HCT116 (cell line): Measurements from ENCODE around the gene STAT2. TPM values are rescaled to one million over a fixed set of nuclear protein-coding genes. Genes with fewer than 3 reads are reported as not detected.

Source experiments
- ATAC-seq: fragments of 200-7000 bp; cut with Tn5 transposase; 2 replicates; pipeline ENCODE4 v1.9.1; 2020; ENCODE audit warnings: mild to moderate bottlenecking, moderate library complexity
- BruUV-seq: library from RNA; stranded (reverse); fragments of 400-500 nt; replicated peaks from 2 replicates; lab custom pipeline; 2021; lab: Mats Ljungman, UMichigan
- CTCF ChIA-PET: fragments of 300-600 bp; sonication (Branson Sonifier 250); formaldehyde crosslinking; loops from one replicate; lab custom pipeline; 2021; ENCODE audit warnings: antibody characterized with exemption; lab: Charles Lee
- POLR2A ChIA-PET: fragments of 300-600, 350-600 bp; sonication (Branson Sonifier 250); formaldehyde crosslinking; loops from one replicate; lab custom pipeline; 2021; ENCODE audit warnings: antibody characterized with exemption; lab: Charles Lee
- RAD21 ChIA-PET, 2 experiments: fragments of 300-600 bp; sonication (Branson Sonifier 250); formaldehyde crosslinking; loops; one replicate each; lab custom pipeline; 2023; ENCODE audit warnings: low total read pairs in 2 of 2; ENCODE audit not compliant: uncharacterized antibody in 2 of 2, unreplicated experiment in 2 of 2, low non-redundant PET in 1 of 2; lab: Charles Lee
- DNase-seq: peaks from one replicate; pipeline ENCODE4 v3.0.0-alpha.2; 2010; ENCODE audit warnings: low read depth, low spot score
- H2AFZ ChIP-seq: fragments of 200-600 bp; shearing (Covaris generic), sonication (generic); 2 replicates; pipeline ENCODE4 v1.6.1; 2017; ENCODE audit warnings: low read depth, mixed run types, mixed read lengths, antibody characterized with exemption, low read length; ENCODE audit not compliant: poor library complexity, severe bottlenecking
- H3K27ac ChIP-seq: 2 replicates; pipeline ENCODE4 v1.5.1; 2012; ENCODE audit warnings: low read depth, low read length
- H3K27me3 ChIP-seq: fragments of 200-600 bp; sonication (generic); 2 replicates; pipeline ENCODE4 v1.6.1; 2016; ENCODE audit warnings: mixed run types, low read length, mixed read lengths; ENCODE audit not compliant: insufficient read depth
- H3K36me3 ChIP-seq, 2 experiments: fragments of 200-500 bp in 1 of 2; fragments of 200-600 bp in 1 of 2; sonication (Bioruptor generic) in 1 of 2; sonication (generic) in 1 of 2; 2 replicates each; pipeline versions ENCODE4 v1.5.1 to v1.6.1; 2014 to 2016; ENCODE audit warnings: low read length in 2 of 2, inconsistent platforms in 1 of 2, mixed read lengths in 1 of 2, mixed run types in 1 of 2; ENCODE audit not compliant: insufficient read depth in 2 of 2, control insufficient read depth in 1 of 2
- H3K4me1 ChIP-seq, 2 experiments: fragments of 200-600 bp in 1 of 2; sonication (generic) in 1 of 2; 2 replicates each; pipeline versions ENCODE4 v1.5.1 to v1.6.1; 2012 to 2017; ENCODE audit warnings: low read length in 2 of 2, inconsistent platforms in 1 of 2, mild to moderate bottlenecking in 1 of 2, mixed read lengths in 1 of 2, mixed run types in 1 of 2, moderate library complexity in 1 of 2; ENCODE audit not compliant: insufficient read depth in 2 of 2, control insufficient read depth in 1 of 2
- H3K4me2 ChIP-seq: fragments of 200-600 bp; sonication (generic); 2 replicates; pipeline ENCODE4 v1.6.1; 2017; ENCODE audit warnings: mixed run types, low read length, mixed read lengths
- H3K4me3 ChIP-seq, 2 experiments: fragments of 200-600 bp in 1 of 2; sonication (generic) in 1 of 2; replicated peaks in 1 of 2; 2 replicates each; pipeline ENCODE4 v1.5.1; 2011 to 2016; ENCODE audit warnings: low read length in 2 of 2, control low read depth in 1 of 2, low read depth in 1 of 2, mild to moderate bottlenecking in 1 of 2, mixed read lengths in 1 of 2, mixed run types in 1 of 2
- H3K79me2 ChIP-seq: fragments of 200-600 bp; sonication (generic); 2 replicates; pipeline ENCODE4 v1.6.1; 2017; ENCODE audit warnings: mild to moderate bottlenecking, mixed run types, low read length, moderate library complexity, mixed read lengths; ENCODE audit not compliant: insufficient read depth
- H3K9ac ChIP-seq: fragments of 200-600 bp; sonication (generic); 2 replicates; pipeline ENCODE4 v1.6.1; 2016; ENCODE audit warnings: low read length, mixed read lengths
- H3K9me2 ChIP-seq: fragments of 200-600 bp; sonication (generic), shearing (Covaris generic); 2 replicates; pipeline ENCODE4 v1.6.1; 2017; ENCODE audit warnings: mixed run types, mild to moderate bottlenecking, moderate library complexity; ENCODE audit not compliant: insufficient read depth
- H3K9me3 ChIP-seq, 2 experiments: fragments of 200-500 bp in 1 of 2; fragments of 200-600 bp in 1 of 2; sonication (Bioruptor generic) in 1 of 2; sonication (generic) in 1 of 2; 2 replicates each; pipeline ENCODE4 v1.6.1; 2014 to 2017; ENCODE audit warnings: low read length in 2 of 2, mixed read lengths in 2 of 2, inconsistent platforms in 1 of 2, low read depth in 1 of 2, mild to moderate bottlenecking in 1 of 2, mixed run types in 1 of 2, moderate library complexity in 1 of 2; ENCODE audit not compliant: control insufficient read depth in 1 of 2, insufficient read depth in 1 of 2
- H4K20me1 ChIP-seq: fragments of 200-600 bp; sonication (generic), shearing (Covaris generic); 2 replicates; pipeline ENCODE4 v1.6.1; 2017; ENCODE audit warnings: mixed run types, mild to moderate bottlenecking, moderate library complexity; ENCODE audit not compliant: insufficient read depth
- CEBPB ChIP-seq: IDR thresholded peaks from 2 replicates; pipeline ENCODE4 v1.6.1; 2012; ENCODE audit warnings: low read depth
- CTCF ChIP-seq, 3 experiments: fragments of 200-600 bp in 1 of 3; sonication (generic) in 1 of 3; IDR thresholded peaks in 2 of 3; conservative IDR thresholded peaks in 1 of 3; 2 replicates each; pipeline ENCODE4 v1.5.1; 2012 to 2017; ENCODE audit warnings: low read depth in 2 of 3, low read length in 2 of 3, antibody characterized with exemption in 1 of 3, borderline replicate concordance in 1 of 3, control low read depth in 1 of 3, mild to moderate bottlenecking in 1 of 3, mixed read lengths in 1 of 3, mixed run types in 1 of 3, moderate library complexity in 1 of 3; ENCODE audit not compliant: insufficient read depth in 1 of 3
- MAX ChIP-seq: IDR thresholded peaks from 2 replicates; pipeline ENCODE4 v1.6.1; 2012
- POLR2A ChIP-seq: IDR thresholded peaks from 2 replicates; pipeline ENCODE4 v1.7.0; 2011; ENCODE audit warnings: borderline replicate concordance; ENCODE audit not compliant: insufficient read depth, insufficient read length; ENCODE audit errors: extremely low read depth
- RAD21 ChIP-seq: IDR thresholded peaks from 2 replicates; pipeline ENCODE4 v1.6.1; 2012; ENCODE audit warnings: low read depth, mild to moderate bottlenecking
- SIN3A ChIP-seq: IDR thresholded peaks from 2 replicates; pipeline ENCODE4 v1.6.1; 2012; ENCODE audit warnings: low read depth
- ZBTB33 ChIP-seq: IDR thresholded peaks from 2 replicates; pipeline ENCODE4 v1.6.1; 2011; ENCODE audit warnings: mild to moderate bottlenecking, low read length, moderate library complexity; ENCODE audit not compliant: insufficient replicate concordance; ENCODE audit errors: extremely low read depth
- intact Hi-C: fragments of 100-400 bp; cut with micrococcal nuclease; formaldehyde crosslinking; loops from 2 replicates; pipeline ENCODE4 v1.10.0; 2022
- total RNA-seq: library from RNA; stranded (reverse); gene quantifications from one replicate; pipeline ENCODE4 v1.2.1, GENCODE V29; 2021; ENCODE audit not compliant: unreplicated experiment

The STAT2 gene
- total RNA-seq, 1 experiment from 2014 or later = 53.1 TPM

- no peaks in the 10 kb centered on the region for H3K9me3 ChIP-seq
- TF ChIP-seq CEBPB = no peak; the same call in 1 of the 2 replicates
- no peak for TF ChIP-seq MAX
- no peak for TF ChIP-seq SIN3A
- TF ChIP-seq POLR2A = no peak
- no peak for TF ChIP-seq RAD21
- no peak for TF ChIP-seq ZBTB33
- no peak for TF ChIP-seq CTCF (IDR thresholded peaks at IDR 0.05 in 2 of 3, conservative IDR thresholded peaks at IDR 0.05 in 1 of 3; ENCODE audit: borderline replicate concordance in 1 of 3, insufficient read depth in 1 of 3, low read depth in 2 of 3, low read length in 2 of 3)
- TF ChIP-seq, all 23 proteins: peak for 0
- H4K20me1 ChIP-seq = no peaks in the 10 kb centered on the region
- H3K79me2 ChIP-seq = no peaks in the 10 kb centered on the region
- peaks cover 10 to 14% of the 10 kb centered on the region in 2 experiments; a peak in 3 of 4 replicates for H3K36me3 ChIP-seq
- H3K9me2 ChIP-seq = no peaks in the 10 kb centered on the region
- no peak overlapping the region for H3K27ac ChIP-seq
- intact Hi-C loops = no loop called here
- no peak overlapping the region for H3K9ac ChIP-seq
- no TSS peak for BruUV-seq
- no peak overlapping the region for H3K4me3 ChIP-seq
- ChIA-PET RAD21 (interaction anchor here in 1 of 2 experiments (0.6 kb wide), 1 partner anchor 26 kb away, joined by 3 read pairs; no protein-coding TSS in a partner anchor), CTCF (no interaction called here), POLR2A (no interaction called here)
- H3K27me3 ChIP-seq = no peaks in the 10 kb centered on the region
- H3K4me2 ChIP-seq = no peak overlapping the region
- no peak overlapping the region for H2AFZ ChIP-seq
- H3K4me1 ChIP-seq = peaks cover 4 to 8% of the 10 kb centered on the region in 2 experiments; a peak in 3 of 4 replicates
- no peak for ATAC-seq
- DNase-seq = no peak
Observed at GRCh38 chr12:56321027-56321426, 38.9 kb downstream of the STAT2 start.
